HG03520 (cell line): Measurements from ENCODE around the gene ETNK2.
"Not testable (repeated sequence)": the region's sequence is repeated elsewhere in the genome, so short reads cannot be mapped to it uniquely, and the experiment has no call there.

Experiments used
- ATAC-seq: cut with Tn5 transposase; IDR thresholded peaks from one replicate; pipeline ENCODE4 v1.9.1; 2021; ENCODE audit warnings: mild to moderate bottlenecking, moderate library complexity; ENCODE audit not compliant: unreplicated experiment

The ETNK2 gene

GRCh38 chr1:204104331-204105130 is 47.3 kb downstream of the ETNK2 start:
- ATAC-seq, result no peak

GRCh38 chr1:204103431-204103741 is 48.5 kb downstream of the ETNK2 start:
- ATAC-seq, result no peak

- ATAC-seq, result no peak
Measured at GRCh38 chr1:204102739-204103430, 49.0 kb downstream of the ETNK2 start.

- no peak for ATAC-seq
Measured at GRCh38 chr1:204102029-204102611, 49.7 kb downstream of the ETNK2 start.

GRCh38 chr1:204099754-204100153 is 52.1 kb downstream of the ETNK2 start:
- ATAC-seq, result not testable (repeated sequence)

GRCh38 chr1:204098683-204099082 is 53.2 kb downstream of the ETNK2 start:
- ATAC-seq, result no peak

- no peak for ATAC-seq
Measured at GRCh38 chr1:204096931-204097330, 54.9 kb downstream of the ETNK2 start.

- ATAC-seq, result no peak
Measured at GRCh38 chr1:204094856-204095634, 56.8 kb downstream of the ETNK2 start.

- no peak for ATAC-seq
Measured at GRCh38 chr1:204094313-204094729, 57.5 kb downstream of the ETNK2 start.

GRCh38 chr1:204093781-204094180 is 58.1 kb downstream of the ETNK2 start:
- ATAC-seq, result no peak

- no peak for ATAC-seq
Measured at GRCh38 chr1:204093421-204093717, 58.5 kb downstream of the ETNK2 start.

- ATAC-seq, result no peak
Measured at GRCh38 chr1:204092632-204093420, 59.0 kb downstream of the ETNK2 start.

- no peak for ATAC-seq
Measured at GRCh38 chr1:204091787-204092312, 60.0 kb downstream of the ETNK2 start.

- no peak for ATAC-seq
Measured at GRCh38 chr1:204091066-204091465, 60.8 kb downstream of the ETNK2 start.

- not testable (repeated sequence) for ATAC-seq
Measured at GRCh38 chr1:204090132-204090531, 61.7 kb downstream of the ETNK2 start.

- no peak for ATAC-seq
Measured at GRCh38 chr1:204089044-204089751, 62.6 kb downstream of the ETNK2 start.

GRCh38 chr1:204088596-204088995 is 63.2 kb downstream of the ETNK2 start:
- ATAC-seq, result no peak

GRCh38 chr1:204087893-204088528 is 63.8 kb downstream of the ETNK2 start:
- no peak for ATAC-seq

GRCh38 chr1:204087181-204087892 is 64.5 kb downstream of the ETNK2 start:
- ATAC-seq, result no peak
